Endothelial cell of umbilical vein (primary cell): Measurements from ENCODE around the gene RAB33B. TPM values are rescaled to one million over a fixed set of nuclear protein-coding genes. Genes with fewer than 3 reads are reported as not detected.

Source experiments
- Bru-seq: library from RNA; stranded (reverse); fragments of 400-500 nt; gene quantifications from one replicate; lab custom pipeline; 2021; lab: Mats Ljungman, UMichigan
- BruChase-seq, 2 experiments: library from RNA; stranded (reverse); fragments of 400-500 nt; gene quantifications; one replicate each; lab custom pipeline; 2021; lab: Mats Ljungman, UMichigan
- BruUV-seq: library from RNA; stranded (reverse); fragments of 400-500 nt; replicated peaks from 2 replicates; lab custom pipeline; 2021; lab: Mats Ljungman, UMichigan
- CTCF ChIA-PET: fragments of 300-600, 350-600 bp; sonication (Branson Sonifier 250); formaldehyde crosslinking; loops from one replicate; lab custom pipeline; 2021; ENCODE audit warnings: antibody characterized with exemption, inconsistent platforms; lab: Charles Lee
- POLR2A ChIA-PET: fragments of 300-600, 350-600 bp; sonication (Branson Sonifier 250); formaldehyde crosslinking; loops from one replicate; lab custom pipeline; 2021; ENCODE audit warnings: antibody characterized with exemption, inconsistent platforms; lab: Charles Lee
- DNase-seq: peaks from one replicate; pipeline ENCODE4 v3.0.0-alpha.2; 2011; ENCODE audit warnings: low read depth, low spot score
- FAIRE-seq: peaks from 2 replicates; lab custom pipeline; 2011; peaks lifted over from hg19 to GRCh38; lab: Jason Lieb, UNC
- H2AFZ ChIP-seq: 2 replicates; pipeline ENCODE4 v1.6.0; 2012; ENCODE audit warnings: low read depth, low read length, control low read depth, inconsistent platforms
- H3K27ac ChIP-seq: 2 replicates; pipeline ENCODE4 v1.5.1; 2011; ENCODE audit warnings: low read depth, mild to moderate bottlenecking, control low read depth, low read length, moderate library complexity; ENCODE audit not compliant: insufficient read depth
- H3K27me3 ChIP-seq, 2 experiments: 2 replicates each; pipeline versions ENCODE4 v1.6.0 to v1.6.1; 2011; ENCODE audit warnings: low read length in 2 of 2, mixed read lengths in 1 of 2; ENCODE audit not compliant: control insufficient read depth in 2 of 2, insufficient read depth in 2 of 2
- H3K36me3 ChIP-seq, 2 experiments: 2 replicates in 1 of 2; 3 replicates in 1 of 2; pipeline ENCODE4 v1.5.1; 2011; ENCODE audit warnings: low read length in 2 of 2, mild to moderate bottlenecking in 1 of 2, moderate library complexity in 1 of 2; ENCODE audit not compliant: control insufficient read depth in 2 of 2, insufficient read depth in 2 of 2; ENCODE audit errors: extremely low read depth in 1 of 2
- H3K4me1 ChIP-seq: 3 replicates; pipeline ENCODE4 v1.5.1; 2011; ENCODE audit warnings: mild to moderate bottlenecking, low read length; ENCODE audit not compliant: control insufficient read depth, insufficient read depth; ENCODE audit errors: extremely low read depth
- H3K4me2 ChIP-seq: 2 replicates; pipeline ENCODE4 v1.6.1; 2011; ENCODE audit warnings: low read length, control low read depth, mixed read lengths; ENCODE audit not compliant: insufficient read depth
- H3K4me3 ChIP-seq, 3 experiments: fragments of 200-600 bp in 1 of 3; sonication (generic), shearing (Covaris generic) in 1 of 3; replicated peaks in 1 of 3; 2 replicates each; pipeline ENCODE4 v1.5.1; 2011 to 2016; ENCODE audit warnings: control low read depth in 3 of 3, low read length in 3 of 3, mild to moderate bottlenecking in 2 of 3, inconsistent platforms in 1 of 3, low read depth in 1 of 3, moderate library complexity in 1 of 3; ENCODE audit not compliant: insufficient read depth in 1 of 3
- H3K79me2 ChIP-seq: 2 replicates; pipeline ENCODE4 v1.6.0; 2012; ENCODE audit warnings: low read length, inconsistent platforms; ENCODE audit not compliant: control insufficient read depth, insufficient read depth
- H3K9ac ChIP-seq: replicated peaks from 2 replicates; pipeline ENCODE3; 2011; ENCODE audit warnings: low read length, control low read depth; ENCODE audit not compliant: insufficient read depth; ENCODE audit errors: extremely low read depth
- H3K9me1 ChIP-seq: replicated peaks from 3 replicates; pipeline ENCODE4 v1.6.0; 2011; ENCODE audit warnings: mild to moderate bottlenecking, low read length; ENCODE audit not compliant: control insufficient read depth, insufficient read depth; ENCODE audit errors: extremely low read depth
- H3K9me3 ChIP-seq: replicated peaks from 2 replicates; pipeline ENCODE4 v1.5.1; 2012; ENCODE audit warnings: low read length, inconsistent platforms; ENCODE audit not compliant: control insufficient read depth, insufficient read depth
- H4K20me1 ChIP-seq: replicated peaks from 2 replicates; pipeline ENCODE3; 2011; ENCODE audit warnings: mild to moderate bottlenecking, low read length; ENCODE audit not compliant: control insufficient read depth, insufficient read depth; ENCODE audit errors: extremely low read depth
- EZH2 ChIP-seq: IDR thresholded peaks from 2 replicates; pipeline ENCODE4 v1.6.1; 2012; ENCODE audit warnings: borderline replicate concordance, low read depth, mild to moderate bottlenecking, moderate library complexity, low read length, inconsistent platforms; ENCODE audit not compliant: severe bottlenecking
- FOS ChIP-seq: IDR thresholded peaks from 2 replicates; pipeline ENCODE4 v1.6.1; 2011; ENCODE audit warnings: mild to moderate bottlenecking, low read length, moderate library complexity, borderline replicate concordance; ENCODE audit not compliant: insufficient read depth
- GATA2 ChIP-seq: IDR thresholded peaks from 2 replicates; pipeline ENCODE4 v1.7.0; 2011; ENCODE audit warnings: low read depth, mild to moderate bottlenecking, moderate library complexity, mixed read lengths, low read length; ENCODE audit not compliant: insufficient read length, insufficient read depth
- JUN ChIP-seq: IDR thresholded peaks from 2 replicates; pipeline ENCODE4 v1.6.1; 2011; ENCODE audit warnings: borderline replicate concordance, low read depth; ENCODE audit not compliant: insufficient read length, insufficient read depth
- MAX ChIP-seq: IDR thresholded peaks from 2 replicates; pipeline ENCODE4 v1.6.1; 2011; ENCODE audit not compliant: insufficient read depth, insufficient read length
- MYC ChIP-seq: IDR thresholded peaks from one replicate; pipeline ENCODE4 v1.6.1; 2011; ENCODE audit warnings: mild to moderate bottlenecking, low read depth, low read length
- POLR2A ChIP-seq: IDR thresholded peaks from 2 replicates; pipeline ENCODE4 v1.6.1; 2012; ENCODE audit warnings: low read depth, mild to moderate bottlenecking, control low read depth, low read length
- POLR2AphosphoS5 ChIP-seq: IDR thresholded peaks from 2 replicates; pipeline ENCODE4 v1.6.1; 2012; ENCODE audit warnings: low read depth, mild to moderate bottlenecking, control low read depth, low read length, moderate library complexity; ENCODE audit not compliant: insufficient read depth
- dilution Hi-C: fragments of 300-500 bp; cut with MboI; formaldehyde crosslinking; loops from one replicate; pipeline ENCODE4 v1.15.0; 2019; ENCODE audit warnings: low sequenced_read_pairs; ENCODE audit not compliant: extremely low pct_ligation_motif_present
- intact Hi-C: fragments of 100-400 bp; cut with micrococcal nuclease; formaldehyde crosslinking; loops from one replicate; pipeline ENCODE4 v1.10.0; 2022
- long read RNA-seq: library from polyadenylated mRNA; stranded (forward); transcript quantifications from one replicate; pipeline ENCODE4 v2.0.0, GENCODE V29; 2021
- polyA minus RNA-seq, 3 experiments: library from RNA; depleted of rRNA, polyadenylated mRNA; stranded (reverse); fragments of >200 nt; gene quantifications; 1 replicate in 1 of 3; 2 replicates in 2 of 3; pipeline ENCODE4 v1.2.3, GENCODE V29; 2011
- polyA plus RNA-seq, 4 experiments: library from polyadenylated mRNA; depleted of rRNA in 3 of 4; stranded (reverse) in 3 of 4; unstranded in 1 of 4; fragments of >200 nt; gene quantifications; 2 replicates each; pipeline versions ENCODE4 v1.2.1 to v1.2.3, GENCODE V29; 2011 to 2012; ENCODE audit warnings: missing spikeins in 1 of 4
- total RNA-seq: library from RNA; stranded (reverse); gene quantifications from 2 replicates; pipeline ENCODE4 v1.2.3, GENCODE V29; 2021
- TF ChIP-seq, protein P1 (sequence below), 2 donors: IDR thresholded peaks; 1 replicate in 1 of 2; 2 replicates in 1 of 2; pipeline ENCODE4 v1.5.1; 2011; ENCODE audit warnings: low read length in 2 of 2, mild to moderate bottlenecking in 2 of 2, moderate library complexity in 2 of 2, control low read depth in 1 of 2, inconsistent platforms in 1 of 2, low read depth in 1 of 2; ENCODE audit not compliant: insufficient read depth in 1 of 2; ENCODE audit errors: extremely low read depth in 1 of 2

RAB33B gene
- total RNA-seq (12.3 and 14.7 TPM in 2 replicates), polyA plus RNA-seq (6.7 and 7.8 TPM in 2 replicates), polyA minus RNA-seq (11.3 and 12.8 TPM in 2 replicates), Bru-seq, nascent RNA (percentile 90 among the genes with signal in this experiment), BruChase-seq, experiment 1, labeled RNA remaining after a 6-hour chase (percentile 84 among the genes with signal in this experiment), BruChase-seq, experiment 2, labeled RNA remaining after a 2-hour chase (percentile 89 among the genes with signal in this experiment)
- 8.2 and 8.7 TPM in 2 replicates for polyA plus RNA-seq (2011; cell fraction: cytosol; rRNA removed)
- 6.9 and 7.7 TPM in 2 replicates for polyA plus RNA-seq (2011; cell fraction: nucleus; rRNA removed)
- 8.3 and 10.4 TPM in 2 replicates for polyA plus RNA-seq (2012)
- 6.7 TPM for polyA minus RNA-seq (2011; cell fraction: cytosol; rRNA and poly(A)+ RNA removed)
- 10.3 and 12.6 TPM in 2 replicates for polyA minus RNA-seq (2011; cell fraction: nucleus; rRNA and poly(A)+ RNA removed)
- long read RNA-seq, full-length matches to known transcripts = 35 of 41 reads
- long read RNA-seq, partial matches to known transcripts = 0 of 41 reads
- long read RNA-seq, other reads (novel, unspliced or antisense) = 6 of 41 reads

DNA sequence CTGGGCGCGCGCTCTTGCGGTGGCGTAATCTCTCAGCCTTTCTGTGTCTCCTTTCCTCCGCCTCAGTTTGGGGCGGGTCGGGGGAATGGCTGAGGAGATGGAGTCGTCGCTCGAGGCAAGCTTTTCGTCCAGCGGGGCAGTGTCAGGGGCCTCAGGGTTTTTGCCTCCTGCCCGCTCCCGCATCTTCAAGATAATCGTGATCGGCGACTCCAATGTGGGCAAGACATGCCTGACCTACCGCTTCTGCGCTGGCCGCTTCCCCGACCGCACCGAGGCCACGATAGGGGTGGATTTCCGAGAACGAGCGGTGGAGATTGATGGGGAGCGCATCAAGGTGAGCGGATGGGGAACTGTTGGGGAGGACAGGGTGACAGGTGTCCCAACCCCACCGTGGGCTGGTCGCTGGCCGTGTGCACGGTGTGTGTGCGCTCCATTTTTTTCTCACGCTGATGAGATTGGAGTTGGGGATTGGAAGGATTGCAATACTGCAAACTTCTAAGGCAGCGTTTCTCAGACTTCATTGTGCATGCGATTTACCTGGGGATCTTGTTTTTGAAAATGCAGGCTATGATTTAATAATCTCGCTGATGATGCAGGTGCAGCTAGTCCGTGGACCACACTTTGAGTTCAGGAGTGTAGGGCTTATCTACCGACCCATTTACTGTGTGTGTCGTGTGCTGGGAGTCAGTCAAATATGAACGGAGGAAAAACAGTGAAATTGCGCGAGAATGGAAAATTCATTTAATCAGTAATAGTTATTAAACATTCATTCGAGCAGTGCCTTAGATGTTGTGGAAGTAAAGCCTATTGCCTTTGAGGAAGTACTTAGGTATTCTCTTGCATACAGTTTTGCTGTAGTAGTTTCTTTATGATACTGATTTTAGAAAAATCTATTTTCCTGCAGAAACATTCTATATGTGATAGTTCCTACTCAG is at the start of gene RAB33B:
TSS of gene RAB33B (plus strand) at position 11 of the 935 bp plus-strand sequence. CDS start at position 86, 75 bp downstream.
- H3K9ac ChIP-seq = peak within 1 kb of the TSS; percentile 96
- H3K4me2 ChIP-seq = peak within 1 kb of the TSS; percentile 97
- DNase-seq (no peak), FAIRE-seq (no peak)
- peaks cover 55% of the 10 kb centered on the region for H3K79me2 ChIP-seq
- peaks cover 49% of the 10 kb centered on the region for H3K4me1 ChIP-seq
- no peaks in the 10 kb centered on the region for H3K36me3 ChIP-seq
- peaks cover 3% of the 10 kb centered on the region for H4K20me1 ChIP-seq
- H3K27ac ChIP-seq = peak within 1 kb of the TSS; percentile 89
- no peaks in the 10 kb centered on the region for H3K9me3 ChIP-seq
- H3K27me3 ChIP-seq = no peaks in the 10 kb centered on the region
- dilution Hi-C loops (no loop called here), intact Hi-C loops (loop anchor here (2.0 kb wide), 1 partner anchor 76 kb away; no protein-coding TSS in a partner anchor)
- BruUV-seq = TSS peak; percentile 43
- peak within 1 kb of the TSS; percentile 91 for H2AFZ ChIP-seq
- no peaks in the 10 kb centered on the region for H3K9me1 ChIP-seq
- ChIA-PET CTCF (interaction anchor here (0.9 to 3.8 kb wide), 6 partner anchors 11 to 424 kb away, joined by 3 to 31 read pairs (median 5); no protein-coding TSS in a partner anchor), POLR2A (interaction anchor here (1.5 to 3.0 kb wide), 2 partner anchors 35 to 37 kb away, joined by 5 to 23 read pairs; no protein-coding TSS in a partner anchor)
- peak within 1 kb of the TSS; percentile 91 to 99 (median 97) for H3K4me3 ChIP-seq
- TF ChIP-seq MYC (no peak), POLR2AphosphoS5 (no peak), MAX (no peak), EZH2 (no peak), JUN (no peak), FOS (no peak), GATA2 (no peak), POLR2A (no peak)
- TF ChIP-seq, protein P1, sequence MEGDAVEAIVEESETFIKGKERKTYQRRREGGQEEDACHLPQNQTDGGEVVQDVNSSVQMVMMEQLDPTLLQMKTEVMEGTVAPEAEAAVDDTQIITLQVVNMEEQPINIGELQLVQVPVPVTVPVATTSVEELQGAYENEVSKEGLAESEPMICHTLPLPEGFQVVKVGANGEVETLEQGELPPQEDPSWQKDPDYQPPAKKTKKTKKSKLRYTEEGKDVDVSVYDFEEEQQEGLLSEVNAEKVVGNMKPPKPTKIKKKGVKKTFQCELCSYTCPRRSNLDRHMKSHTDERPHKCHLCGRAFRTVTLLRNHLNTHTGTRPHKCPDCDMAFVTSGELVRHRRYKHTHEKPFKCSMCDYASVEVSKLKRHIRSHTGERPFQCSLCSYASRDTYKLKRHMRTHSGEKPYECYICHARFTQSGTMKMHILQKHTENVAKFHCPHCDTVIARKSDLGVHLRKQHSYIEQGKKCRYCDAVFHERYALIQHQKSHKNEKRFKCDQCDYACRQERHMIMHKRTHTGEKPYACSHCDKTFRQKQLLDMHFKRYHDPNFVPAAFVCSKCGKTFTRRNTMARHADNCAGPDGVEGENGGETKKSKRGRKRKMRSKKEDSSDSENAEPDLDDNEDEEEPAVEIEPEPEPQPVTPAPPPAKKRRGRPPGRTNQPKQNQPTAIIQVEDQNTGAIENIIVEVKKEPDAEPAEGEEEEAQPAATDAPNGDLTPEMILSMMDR (IDR thresholded peaks at IDR 0.05; ENCODE audit: extremely low read depth in 1 of 2, insufficient read depth in 1 of 2, low read depth in 1 of 2, low read length in 2 of 2) = no peak
